Breast epithelium (tissue), 4 donors: Measurements from ENCODE around the gene RHOV. TPM values are rescaled to one million over a fixed set of nuclear protein-coding genes. Genes with fewer than 3 reads are reported as not detected.

Experiments
- DNase-seq, 2 donors: peaks; one replicate each; pipeline ENCODE4 v3.0.0-alpha.2; 2019; ENCODE audit warnings: low spot score in 2 of 2
- H3K27ac ChIP-seq, 2 donors: fragments of 200-600 bp; sonication (generic) in 1 of 2; one replicate each; pipeline ENCODE4 v1.5.1; 2016 to 2019; ENCODE audit warnings: mild to moderate bottlenecking in 1 of 2
- H3K27me3 ChIP-seq, 2 donors: fragments of 200-600 bp; sonication (generic) in 1 of 2; one replicate each; pipeline versions ENCODE4 v1.5.1 to v1.6.0; 2017 to 2019; ENCODE audit warnings: control low read depth in 1 of 2, mild to moderate bottlenecking in 1 of 2
- H3K36me3 ChIP-seq: fragments of 200-600 bp; one replicate; pipeline ENCODE4 v1.5.1; 2019
- H3K4me1 ChIP-seq, 2 donors: fragments of 200-600 bp; sonication (generic); one replicate each; pipeline ENCODE4 v1.5.1; 2016 to 2019; ENCODE audit warnings: control low read depth in 1 of 2
- H3K4me3 ChIP-seq, 3 donors: fragments of 200-600 bp; sonication (generic); 1 replicate in 2 of 3; 2 replicates in 1 of 3; pipeline ENCODE4 v1.5.1; 2016 to 2019; ENCODE audit warnings: mild to moderate bottlenecking in 3 of 3, moderate library complexity in 2 of 3
- H3K9me3 ChIP-seq, 2 donors: fragments of 200-600 bp; sonication (generic) in 1 of 2; one replicate each; pipeline ENCODE4 v1.5.1; 2016 to 2019; ENCODE audit warnings: control low read depth in 1 of 2
- CTCF ChIP-seq, 3 donors: fragments of 450-650 bp; IDR thresholded peaks; one replicate each; pipeline ENCODE4 v1.5.1; 2016 to 2017; ENCODE audit warnings: antibody characterized with exemption in 3 of 3, mild to moderate bottlenecking in 3 of 3, moderate library complexity in 3 of 3
- POLR2A ChIP-seq: fragments of 450-650 bp; IDR thresholded peaks from one replicate; pipeline ENCODE4 v1.6.1; 2016; ENCODE audit warnings: antibody characterized with exemption, mild to moderate bottlenecking, moderate library complexity
- POLR2AphosphoS5 ChIP-seq, 3 donors: sonication (generic); formaldehyde crosslinking; IDR thresholded peaks; one replicate each; pipeline ENCODE4 v1.6.1; 2017; ENCODE audit warnings: antibody characterized with exemption in 3 of 3
- intact Hi-C: fragments of 100-400 bp; cut with DNase I; formaldehyde crosslinking; loops from one replicate; pipeline ENCODE4 v1.15.1; 2023; ENCODE audit warnings: low total_unique reads
- total RNA-seq, 3 donors: library from RNA; depleted of rRNA; stranded (reverse); fragments of >200 nt; gene quantifications; one replicate each; pipeline ENCODE4 v1.1.0, GENCODE V29; 2016

The RHOV gene
- total RNA-seq, 3 donors from 2014 or later: 8.5 to 12.1 TPM; not detected in 1

DNA sequence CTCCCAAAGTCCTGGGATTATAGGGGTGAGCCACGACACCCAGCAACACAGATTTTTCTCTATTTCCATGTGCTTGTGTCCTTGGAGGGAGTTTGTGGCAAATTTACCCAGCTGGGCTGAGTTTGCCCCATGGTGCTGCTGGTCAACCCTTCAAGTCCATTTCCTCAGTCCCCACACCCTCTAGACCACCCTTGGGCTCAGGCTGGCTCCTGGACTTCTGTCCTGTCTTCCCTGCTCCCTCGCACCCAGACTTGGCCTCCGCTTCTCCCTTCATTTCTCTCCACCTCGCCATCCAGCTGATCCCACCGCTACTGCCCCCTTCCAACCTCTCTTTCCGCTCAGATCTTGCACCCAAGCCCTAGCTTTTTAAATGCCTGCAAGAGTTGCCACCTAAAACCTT lies 7.3 kb upstream of the RHOV start:
- intact Hi-C loops: no loop called here
- H3K27me3 ChIP-seq: no peaks in the 10 kb centered on the region
- H3K9me3 ChIP-seq: no peaks in the 10 kb centered on the region
- no peaks in the 10 kb centered on the region for H3K4me1 ChIP-seq
- no peak for DNase-seq
- H3K36me3 ChIP-seq: no peaks in the 10 kb centered on the region
- no peak overlapping the region for H3K4me3 ChIP-seq
- no peak overlapping the region for H3K27ac ChIP-seq
- TF ChIP-seq CTCF (IDR thresholded peaks at IDR 0.05): no peak

DNA sequence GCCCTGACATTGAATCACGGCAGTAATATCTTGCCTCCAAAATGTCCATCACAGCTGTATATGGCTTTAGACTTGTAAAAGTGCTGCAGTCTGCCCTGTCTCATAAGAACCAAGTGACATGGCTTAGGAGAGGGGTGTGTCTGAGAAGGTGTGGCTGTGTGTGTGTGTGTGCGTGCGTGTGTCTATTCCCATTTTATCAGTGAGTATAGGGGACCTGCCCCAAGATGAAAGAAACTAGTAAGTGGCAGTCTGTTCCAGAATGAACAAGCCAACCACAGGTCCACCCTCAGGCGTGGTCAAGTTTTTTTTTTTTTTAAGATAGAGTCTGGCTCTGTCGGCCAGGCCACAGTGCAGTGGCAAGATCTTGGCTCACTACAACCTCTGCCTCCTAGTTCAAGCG lies 5.6 kb upstream of the RHOV start:
- DNase-seq: no peak
- no peaks in the 10 kb centered on the region for H3K36me3 ChIP-seq
- H3K4me3 ChIP-seq: no peak overlapping the region
- no peaks in the 10 kb centered on the region for H3K4me1 ChIP-seq
- no peak for TF ChIP-seq CTCF (IDR thresholded peaks at IDR 0.05)
- no peak for TF ChIP-seq POLR2AphosphoS5 (IDR thresholded peaks at IDR 0.05)
- H3K27me3 ChIP-seq: no peaks in the 10 kb centered on the region
- H3K9me3 ChIP-seq: no peaks in the 10 kb centered on the region
- intact Hi-C loops: no loop called here
- H3K27ac ChIP-seq: peak overlapping the region in 1 of 2 donors; percentile 73

- intact Hi-C loops: no loop called here
Observed at GRCh38 chr15:40878785-40879184, 4.8 kb upstream of the RHOV start.

GRCh38 chr15:40877694-40878093 lies 3.7 kb upstream of the RHOV start:
- intact Hi-C loops: no loop called here
- Histone ChIP-seq H3K9me3 (no peaks in the 10 kb centered on the region), H3K4me1 (no peaks in the 10 kb centered on the region), H3K27ac (no peak overlapping the region), H3K36me3 (no peaks in the 10 kb centered on the region), H3K4me3 (no peak overlapping the region), H3K27me3 (no peaks in the 10 kb centered on the region)
- TF ChIP-seq POLR2AphosphoS5 (IDR thresholded peaks at IDR 0.05) (no peak), POLR2A (no peak), CTCF (IDR thresholded peaks at IDR 0.05) (no peak)
- no peak for DNase-seq

More at GRCh38 chr15:40878785-40879184, 4.8 kb upstream of the RHOV start:
- Histone ChIP-seq H3K4me3 (no peak overlapping the region), H3K36me3 (no peaks in the 10 kb centered on the region), H3K9me3 (no peaks in the 10 kb centered on the region), H3K4me1 (no peaks in the 10 kb centered on the region), H3K27ac (peak overlapping the region; percentile 71 to 73), H3K27me3 (no peaks in the 10 kb centered on the region)
- TF ChIP-seq POLR2A (no peak), CTCF (IDR thresholded peaks at IDR 0.05) (no peak), POLR2AphosphoS5 (IDR thresholded peaks at IDR 0.05) (no peak)
- DNase-seq: no peak

DNA sequence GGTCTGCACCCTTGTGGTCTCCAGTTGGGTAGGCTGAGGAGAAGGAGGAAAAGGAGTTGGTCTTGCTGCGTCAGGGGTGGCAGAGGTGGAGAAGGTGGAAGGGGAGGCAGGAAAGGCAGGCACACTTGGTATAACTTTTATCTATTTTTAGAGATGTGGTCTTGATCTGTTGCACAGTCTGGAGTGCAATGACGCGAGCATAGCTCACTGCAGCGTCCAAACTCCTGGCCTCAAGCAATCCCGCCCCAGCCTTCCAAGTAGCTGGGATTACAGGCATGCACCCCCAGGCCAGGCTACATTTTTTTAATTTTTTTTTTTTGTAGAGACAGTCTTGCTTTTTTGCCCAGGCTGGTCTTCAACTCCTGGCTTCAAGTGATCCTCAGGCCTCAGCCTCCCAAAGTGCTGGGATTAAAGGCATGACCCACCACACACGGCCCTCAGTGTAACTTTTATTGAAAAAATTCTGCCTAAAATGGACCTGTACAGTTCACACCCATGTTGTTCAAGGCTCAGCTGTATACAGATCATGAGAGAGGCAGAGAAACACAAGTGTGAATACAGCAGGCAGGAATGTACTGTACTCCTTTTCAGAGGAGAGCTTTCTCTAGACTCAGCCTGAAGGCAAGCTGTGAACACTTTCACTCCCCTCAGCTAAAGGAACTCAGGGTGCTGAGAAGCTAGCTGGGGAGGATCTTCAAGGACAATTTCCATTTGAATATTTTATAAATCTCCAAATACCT lies 2.1 kb upstream of the RHOV start:
- no peaks in the 10 kb centered on the region for H3K9me3 ChIP-seq
- no peaks in the 10 kb centered on the region for H3K27me3 ChIP-seq
- TF ChIP-seq CTCF (IDR thresholded peaks at IDR 0.05) (no peak), POLR2A (no peak), POLR2AphosphoS5 (IDR thresholded peaks at IDR 0.05) (no peak)
- DNase-seq: no peak
- no peaks in the 10 kb centered on the region for H3K4me1 ChIP-seq
- intact Hi-C loops: loop anchor here (1.0 kb wide), 1 partner anchor 18 kb away; the partner anchor contains the start of gene VPS18
- H3K27ac ChIP-seq: no peak overlapping the region
- no peak overlapping the region for H3K4me3 ChIP-seq
- H3K36me3 ChIP-seq: no peaks in the 10 kb centered on the region
